Measurements from ENCODE around the gene YBX3. TPM values are rescaled to one million over a fixed set of nuclear protein-coding genes. Genes with fewer than 3 reads are reported as not detected.
A peak's percentile ranks its signal among the peaks of the same experiment; 100 is the strongest.

YBX3 gene
- total RNA-seq, 6 donors from 2014 or later: 216 to 360 (median 287) TPM

DNA sequence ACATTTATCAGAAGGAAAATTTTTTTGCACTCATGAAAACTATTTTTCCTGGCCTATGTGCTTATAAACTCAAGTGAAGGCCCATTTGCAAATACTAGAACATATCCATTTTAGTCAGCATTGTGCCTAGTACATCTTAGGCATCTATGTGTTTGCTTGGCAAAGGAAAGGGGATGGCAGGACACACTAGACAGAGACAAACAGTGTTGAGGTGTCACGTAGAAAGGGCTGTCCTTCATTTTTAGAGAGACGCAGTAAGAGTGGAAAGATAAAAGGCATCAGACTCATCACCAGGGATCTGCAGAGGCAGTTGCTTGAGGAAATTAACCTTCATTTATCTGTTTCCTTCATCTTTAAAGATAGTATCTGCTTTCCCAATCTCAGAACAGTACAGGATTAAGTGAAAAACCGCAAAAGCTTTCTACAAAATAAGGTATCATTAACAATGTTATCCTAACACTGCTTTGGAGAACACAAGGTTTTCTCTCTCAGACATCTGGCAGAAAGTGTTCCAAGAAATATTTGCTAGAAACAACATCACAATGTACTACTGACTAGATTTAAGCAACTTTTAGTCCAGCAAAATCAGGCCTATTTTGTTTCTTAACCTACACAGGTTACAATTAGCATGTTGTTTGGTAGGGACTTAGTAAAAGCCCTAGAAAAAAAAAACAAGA is 2.0 kb downstream of the YBX3 start:
- DNase-seq (no peak), ATAC-seq (ENCODE audit: low FRiP score in 2 of 2) (no peak)
- H3K27me3 ChIP-seq: peaks cover 0 to 6% (median 0%) of the 10 kb centered on the region in 4 donors
- WGBS, 2 donors: 18 to 50% methylated on average over 3 of the region's 3 CpGs
- H3K4me3 ChIP-seq: peak overlapping the region in 3 of 4 donors; percentile 81 to 92 (median 85)
- peaks cover 0 to 23% (median 0%) of the 10 kb centered on the region in 4 donors for H3K36me3 ChIP-seq
- no peaks in the 10 kb centered on the region for H3K9me3 ChIP-seq
- no peak for TF ChIP-seq POLR2A (IDR thresholded peaks at IDR 0.05)
- TF ChIP-seq EP300 (IDR thresholded peaks at IDR 0.05): no peak
- TF ChIP-seq, protein P1, sequence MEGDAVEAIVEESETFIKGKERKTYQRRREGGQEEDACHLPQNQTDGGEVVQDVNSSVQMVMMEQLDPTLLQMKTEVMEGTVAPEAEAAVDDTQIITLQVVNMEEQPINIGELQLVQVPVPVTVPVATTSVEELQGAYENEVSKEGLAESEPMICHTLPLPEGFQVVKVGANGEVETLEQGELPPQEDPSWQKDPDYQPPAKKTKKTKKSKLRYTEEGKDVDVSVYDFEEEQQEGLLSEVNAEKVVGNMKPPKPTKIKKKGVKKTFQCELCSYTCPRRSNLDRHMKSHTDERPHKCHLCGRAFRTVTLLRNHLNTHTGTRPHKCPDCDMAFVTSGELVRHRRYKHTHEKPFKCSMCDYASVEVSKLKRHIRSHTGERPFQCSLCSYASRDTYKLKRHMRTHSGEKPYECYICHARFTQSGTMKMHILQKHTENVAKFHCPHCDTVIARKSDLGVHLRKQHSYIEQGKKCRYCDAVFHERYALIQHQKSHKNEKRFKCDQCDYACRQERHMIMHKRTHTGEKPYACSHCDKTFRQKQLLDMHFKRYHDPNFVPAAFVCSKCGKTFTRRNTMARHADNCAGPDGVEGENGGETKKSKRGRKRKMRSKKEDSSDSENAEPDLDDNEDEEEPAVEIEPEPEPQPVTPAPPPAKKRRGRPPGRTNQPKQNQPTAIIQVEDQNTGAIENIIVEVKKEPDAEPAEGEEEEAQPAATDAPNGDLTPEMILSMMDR (IDR thresholded peaks at IDR 0.05): no peak
- no peak for TF ChIP-seq POLR2AphosphoS5 (IDR thresholded peaks at IDR 0.05)
- H3K27ac ChIP-seq: peak overlapping the region; percentile 94 to 99 (median 98)
- peaks cover 50 to 59% (median 56%) of the 10 kb centered on the region in 4 donors for H3K4me1 ChIP-seq

DNA sequence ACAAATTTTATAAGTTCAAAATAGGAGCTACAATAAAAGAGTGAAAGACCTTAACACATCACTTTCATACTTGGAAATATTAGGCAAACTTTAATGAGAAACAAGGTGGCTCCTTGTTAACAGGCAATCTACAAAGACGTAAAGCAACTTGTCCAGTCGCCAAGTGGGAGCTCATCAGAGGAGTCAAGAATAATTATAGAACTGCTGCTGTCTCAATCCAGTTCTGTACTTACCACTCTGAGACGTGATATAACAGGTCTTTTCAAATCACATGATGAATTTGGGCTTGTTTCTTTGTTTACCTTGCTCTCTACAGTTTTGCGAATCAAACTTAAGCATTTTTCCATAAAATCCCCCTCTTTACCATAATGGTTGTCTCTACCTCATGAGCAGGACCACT is 3.6 kb downstream of the YBX3 start:
- Histone ChIP-seq H3K36me3 (peaks cover 5 to 39% (median 9%) of the 10 kb centered on the region in 4 donors), H3K27ac (peak overlapping the region in 2 of 4 donors; percentile 99), H3K4me1 (peaks cover 53 to 58% (median 58%) of the 10 kb centered on the region in 4 donors), H3K9me3 (no peaks in the 10 kb centered on the region), H3K27me3 (peaks cover 0 to 6% (median 0%) of the 10 kb centered on the region in 4 donors), H3K4me3 (peak overlapping the region in 1 of 4 donors; percentile 92)
- 55 to 61% methylated on average over 4 of the region's 4 CpGs for WGBS, 2 donors
- no peak for ATAC-seq (ENCODE audit: low FRiP score in 2 of 2)
- TF ChIP-seq EP300 (IDR thresholded peaks at IDR 0.05): no peak
- TF ChIP-seq POLR2AphosphoS5 (IDR thresholded peaks at IDR 0.05): no peak
- TF ChIP-seq, protein P1 (IDR thresholded peaks at IDR 0.05): no peak
- TF ChIP-seq POLR2A (IDR thresholded peaks at IDR 0.05): no peak
- no peak for DNase-seq

DNA sequence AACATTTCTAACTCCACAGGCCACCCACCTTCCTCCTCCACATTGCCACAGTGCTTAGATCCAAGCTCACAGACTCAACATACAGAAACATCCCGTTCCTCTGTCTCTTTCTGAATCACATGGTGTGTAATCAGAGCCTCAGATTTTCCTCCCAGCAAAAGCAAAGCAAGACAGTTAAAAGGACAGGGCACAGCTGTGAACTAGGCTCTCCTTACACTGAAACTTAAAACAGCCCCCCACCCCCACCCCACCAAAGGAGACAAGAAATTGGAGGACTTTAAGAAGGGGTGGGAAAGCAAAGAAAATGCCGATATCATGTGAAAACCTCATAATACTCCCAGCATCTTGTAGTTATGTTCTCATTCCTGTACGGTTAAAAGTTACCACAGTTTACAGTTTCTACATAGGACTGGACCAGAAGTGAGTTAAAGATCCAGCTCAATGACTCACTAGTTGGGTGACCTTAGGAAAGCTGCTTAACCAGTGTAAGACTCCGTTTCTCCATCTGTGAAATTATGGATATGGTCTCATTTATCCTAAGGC is 4.8 kb downstream of the YBX3 start:
- WGBS, 2 donors: 61 to 68% methylated on average over 4 of the region's 4 CpGs
- H3K36me3 ChIP-seq: peaks cover 7 to 50% (median 16%) of the 10 kb centered on the region in 4 donors
- no peaks in the 10 kb centered on the region for H3K9me3 ChIP-seq
- peaks cover 0 to 5% (median 0%) of the 10 kb centered on the region in 4 donors for H3K27me3 ChIP-seq
- peaks cover 46 to 53% (median 51%) of the 10 kb centered on the region in 4 donors for H3K4me1 ChIP-seq
- TF ChIP-seq POLR2A (IDR thresholded peaks at IDR 0.05) (no peak), EP300 (IDR thresholded peaks at IDR 0.05) (no peak), POLR2AphosphoS5 (IDR thresholded peaks at IDR 0.05) (no peak)
- TF ChIP-seq, protein P1 (IDR thresholded peaks at IDR 0.05): no peak
- H3K4me3 ChIP-seq: no peak overlapping the region
- no peak for ATAC-seq (ENCODE audit: low FRiP score in 2 of 2)
- H3K27ac ChIP-seq: peak overlapping the region; percentile 1 to 68 (median 33)
- no peak for DNase-seq

DNA sequence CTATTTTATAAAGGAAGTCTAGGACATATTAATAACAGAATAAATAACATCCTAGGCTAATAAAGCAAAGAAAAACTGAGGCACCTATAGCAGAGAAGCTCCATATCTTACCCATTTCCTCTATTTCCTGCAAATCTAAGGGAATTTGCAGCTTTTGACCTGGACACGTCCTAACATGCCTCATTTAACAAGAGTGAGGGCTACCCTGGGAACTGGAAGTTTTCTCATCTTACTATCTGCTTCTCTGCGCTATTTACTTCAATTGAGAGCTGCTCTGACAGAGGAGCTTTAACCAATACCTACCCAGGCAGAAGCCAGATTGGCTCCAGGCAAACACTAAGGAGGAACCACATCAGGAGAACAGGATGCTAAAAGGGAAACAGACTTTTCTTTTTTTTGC is 5.7 kb downstream of the YBX3 start:
- Histone ChIP-seq H3K9me3 (no peaks in the 10 kb centered on the region), H3K4me1 (peaks cover 46 to 53% (median 51%) of the 10 kb centered on the region in 4 donors), H3K4me3 (no peak overlapping the region), H3K36me3 (peaks cover 16 to 60% (median 22%) of the 10 kb centered on the region in 4 donors), H3K27me3 (no peaks in the 10 kb centered on the region), H3K27ac (peak overlapping the region; percentile 20 to 68 (median 34))
- ATAC-seq (ENCODE audit: low FRiP score in 2 of 2) (no peak), DNase-seq (no peak)
- TF ChIP-seq POLR2A (IDR thresholded peaks at IDR 0.05) (no peak), POLR2AphosphoS5 (IDR thresholded peaks at IDR 0.05) (no peak), EP300 (IDR thresholded peaks at IDR 0.05) (no peak)
- TF ChIP-seq, protein P1 (IDR thresholded peaks at IDR 0.05): no peak
- WGBS, 2 donors: 53 to 70% methylated on average over 2 of the region's 2 CpGs

Measured in upper lobe of left lung (tissue), 6 donors.